Calu3 (cell line): Measurements from ENCODE around the gene ASAP2. TPM values are rescaled to one million over a fixed set of nuclear protein-coding genes. Genes with fewer than 3 reads are reported as not detected.

Experiments
- BruUV-seq: library from RNA; stranded (reverse); fragments of 400-500 nt; replicated peaks from 2 replicates; lab custom pipeline; 2021; lab: Mats Ljungman, UMichigan
- CTCF ChIA-PET: fragments of 300-600 bp; sonication (Branson Sonifier 250); formaldehyde crosslinking; loops from one replicate; lab custom pipeline; 2022; ENCODE audit warnings: antibody characterized with exemption; lab: Charles Lee
- DNase-seq: peaks from one replicate; pipeline ENCODE4 v3.0.0; 2022
- H3K27ac Mint-ChIP-seq: one replicate; pipeline ENCODE4 v1.8.0; 2022; ENCODE audit warnings: mixed read lengths; ENCODE audit not compliant: unreplicated experiment
- H3K27me3 Mint-ChIP-seq: one replicate; pipeline ENCODE4 v1.8.0; 2022; ENCODE audit warnings: mixed read lengths; ENCODE audit not compliant: unreplicated experiment
- H3K36me3 Mint-ChIP-seq: one replicate; pipeline ENCODE4 v1.8.0; 2022; ENCODE audit warnings: mild to moderate bottlenecking, moderate library complexity, mixed read lengths; ENCODE audit not compliant: insufficient read depth, unreplicated experiment
- H3K4me1 Mint-ChIP-seq: one replicate; pipeline ENCODE4 v1.8.0; 2022; ENCODE audit warnings: mild to moderate bottlenecking, low read depth, mixed read lengths; ENCODE audit not compliant: unreplicated experiment
- H3K4me3 Mint-ChIP-seq: one replicate; pipeline ENCODE4 v1.8.0; 2022; ENCODE audit warnings: mild to moderate bottlenecking, low read depth, moderate library complexity, mixed read lengths; ENCODE audit not compliant: unreplicated experiment
- H3K9me3 Mint-ChIP-seq: one replicate; pipeline ENCODE4 v1.8.0; 2022; ENCODE audit warnings: low read depth, mixed read lengths; ENCODE audit not compliant: unreplicated experiment
- intact Hi-C: fragments of 100-400 bp; cut with micrococcal nuclease; formaldehyde crosslinking; loops from one replicate; pipeline ENCODE4 v1.10.0; 2022; ENCODE audit not compliant: unreplicated experiment
- total RNA-seq: library from RNA; stranded (reverse); gene quantifications from 2 replicates; pipeline ENCODE4 v1.2.3, GENCODE V29; 2022
- TF ChIP-seq, protein P1 (sequence below): fragments of 200-600 bp; IDR thresholded peaks from one replicate; pipeline ENCODE4 v1.8.0; 2022; ENCODE audit warnings: antibody characterized with exemption; ENCODE audit not compliant: unreplicated experiment

Gene ASAP2
- total RNA-seq, 1 experiment from 2014 or later, result 78.6 TPM

DNA sequence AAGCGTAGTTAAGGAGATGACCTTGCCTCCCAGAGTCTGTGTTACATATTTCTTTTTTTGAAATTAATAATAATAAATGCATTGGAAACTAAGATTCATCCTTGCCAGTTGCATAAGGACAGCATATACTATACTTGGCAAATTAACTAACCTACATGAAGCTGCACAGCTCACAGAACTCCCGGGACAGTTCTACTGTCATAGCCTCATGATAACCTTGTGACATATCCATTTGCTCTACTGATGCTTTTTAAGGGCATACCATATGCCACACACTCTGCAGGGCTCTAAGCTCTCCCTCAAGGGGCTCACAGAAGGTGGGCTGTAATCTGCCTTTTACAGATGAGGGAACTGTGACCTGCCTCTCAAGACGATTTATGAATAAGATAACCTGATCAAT is 212.9 kb downstream of the ASAP2 start:
- no peak for DNase-seq
- BruUV-seq, result no TSS peak
- Mint-ChIP-seq H3K4me1 (peaks cover 23% of the 10 kb centered on the region), H3K36me3 (peaks cover 38% of the 10 kb centered on the region), H3K27ac (no peak overlapping the region), H3K9me3 (no peaks in the 10 kb centered on the region), H3K4me3 (no peak overlapping the region), H3K27me3 (no peaks in the 10 kb centered on the region)
- intact Hi-C loops, result no loop called here
- TF ChIP-seq, protein P1, sequence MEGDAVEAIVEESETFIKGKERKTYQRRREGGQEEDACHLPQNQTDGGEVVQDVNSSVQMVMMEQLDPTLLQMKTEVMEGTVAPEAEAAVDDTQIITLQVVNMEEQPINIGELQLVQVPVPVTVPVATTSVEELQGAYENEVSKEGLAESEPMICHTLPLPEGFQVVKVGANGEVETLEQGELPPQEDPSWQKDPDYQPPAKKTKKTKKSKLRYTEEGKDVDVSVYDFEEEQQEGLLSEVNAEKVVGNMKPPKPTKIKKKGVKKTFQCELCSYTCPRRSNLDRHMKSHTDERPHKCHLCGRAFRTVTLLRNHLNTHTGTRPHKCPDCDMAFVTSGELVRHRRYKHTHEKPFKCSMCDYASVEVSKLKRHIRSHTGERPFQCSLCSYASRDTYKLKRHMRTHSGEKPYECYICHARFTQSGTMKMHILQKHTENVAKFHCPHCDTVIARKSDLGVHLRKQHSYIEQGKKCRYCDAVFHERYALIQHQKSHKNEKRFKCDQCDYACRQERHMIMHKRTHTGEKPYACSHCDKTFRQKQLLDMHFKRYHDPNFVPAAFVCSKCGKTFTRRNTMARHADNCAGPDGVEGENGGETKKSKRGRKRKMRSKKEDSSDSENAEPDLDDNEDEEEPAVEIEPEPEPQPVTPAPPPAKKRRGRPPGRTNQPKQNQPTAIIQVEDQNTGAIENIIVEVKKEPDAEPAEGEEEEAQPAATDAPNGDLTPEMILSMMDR, result no peak
- CTCF ChIA-PET, result no interaction called here

DNA sequence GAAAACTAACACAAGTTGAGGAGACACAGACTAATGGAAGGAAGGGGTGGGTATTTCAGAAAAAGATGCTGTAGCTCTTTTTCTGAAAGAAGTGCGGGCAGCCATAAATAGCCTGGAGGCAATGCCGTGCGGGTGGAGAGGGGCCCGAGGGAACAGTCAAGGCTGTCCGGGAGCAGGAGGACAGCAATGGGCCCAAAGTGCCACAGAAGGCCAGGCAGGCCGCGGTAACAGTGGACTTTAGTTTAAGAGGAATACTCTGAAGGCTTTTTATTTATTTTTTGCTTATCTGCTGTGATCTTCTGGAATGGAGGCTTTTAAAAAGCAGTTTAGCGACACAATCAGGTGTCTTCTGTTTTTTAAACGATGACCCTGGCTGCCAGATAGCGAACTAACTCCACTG is 213.9 kb downstream of the ASAP2 start:
- H3K4me3 Mint-ChIP-seq, result no peak overlapping the region
- no peaks in the 10 kb centered on the region for H3K27me3 Mint-ChIP-seq
- TF ChIP-seq, protein P1, result no peak
- CTCF ChIA-PET, result no interaction called here
- H3K9me3 Mint-ChIP-seq, result no peaks in the 10 kb centered on the region
- intact Hi-C loops, result no loop called here
- H3K36me3 Mint-ChIP-seq, result peaks cover 38% of the 10 kb centered on the region
- no peak for DNase-seq
- no peak overlapping the region for H3K27ac Mint-ChIP-seq
- TSS peak; percentile 25 for BruUV-seq
- H3K4me1 Mint-ChIP-seq, result peaks cover 23% of the 10 kb centered on the region

DNA sequence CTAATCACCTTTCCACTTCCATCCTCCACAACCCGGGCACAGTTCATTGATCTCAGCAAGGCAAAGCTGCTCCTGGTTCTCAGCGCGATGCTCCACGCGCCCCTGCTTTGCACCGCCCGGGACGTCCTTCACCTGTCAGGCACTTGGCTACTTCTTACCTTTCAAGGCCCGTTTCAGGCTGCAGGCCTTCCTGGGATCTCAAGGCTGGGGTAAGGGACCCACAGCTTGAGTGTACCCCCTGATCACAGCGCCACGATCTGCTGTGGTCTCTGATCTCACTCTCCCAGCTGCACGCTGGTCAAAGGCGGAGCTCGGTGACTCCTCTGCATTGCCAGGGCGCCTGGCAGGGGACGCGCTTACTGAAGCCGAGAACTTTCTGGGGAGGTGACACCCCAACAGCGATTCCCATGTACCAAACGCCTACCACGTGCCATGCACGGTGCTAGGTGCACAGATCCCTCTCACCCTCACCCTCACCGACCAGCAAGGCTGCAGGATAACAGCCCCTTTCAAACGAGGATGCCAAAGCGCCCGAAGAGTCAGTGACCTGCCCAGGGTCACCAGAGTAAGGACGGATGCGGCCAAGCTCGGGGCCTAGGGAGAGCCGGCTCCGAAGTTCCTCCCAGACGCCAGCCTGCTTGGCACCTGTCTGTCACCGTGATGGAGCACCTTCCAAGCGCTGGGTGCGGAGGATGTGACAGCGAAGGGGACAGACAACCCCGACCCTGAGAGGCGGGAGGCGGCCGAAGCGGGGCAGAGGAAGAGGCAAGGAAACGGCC is 215.9 kb downstream of the ASAP2 start:
- no TSS peak for BruUV-seq
- Mint-ChIP-seq H3K4me3 (no peak overlapping the region), H3K27me3 (no peaks in the 10 kb centered on the region), H3K4me1 (peaks cover 23% of the 10 kb centered on the region), H3K27ac (peak overlapping the region; percentile 11), H3K9me3 (no peaks in the 10 kb centered on the region), H3K36me3 (peaks cover 38% of the 10 kb centered on the region)
- CTCF ChIA-PET, result no interaction called here
- TF ChIP-seq, protein P1, result no peak
- peak; percentile 36 for DNase-seq
- intact Hi-C loops, result no loop called here

DNA sequence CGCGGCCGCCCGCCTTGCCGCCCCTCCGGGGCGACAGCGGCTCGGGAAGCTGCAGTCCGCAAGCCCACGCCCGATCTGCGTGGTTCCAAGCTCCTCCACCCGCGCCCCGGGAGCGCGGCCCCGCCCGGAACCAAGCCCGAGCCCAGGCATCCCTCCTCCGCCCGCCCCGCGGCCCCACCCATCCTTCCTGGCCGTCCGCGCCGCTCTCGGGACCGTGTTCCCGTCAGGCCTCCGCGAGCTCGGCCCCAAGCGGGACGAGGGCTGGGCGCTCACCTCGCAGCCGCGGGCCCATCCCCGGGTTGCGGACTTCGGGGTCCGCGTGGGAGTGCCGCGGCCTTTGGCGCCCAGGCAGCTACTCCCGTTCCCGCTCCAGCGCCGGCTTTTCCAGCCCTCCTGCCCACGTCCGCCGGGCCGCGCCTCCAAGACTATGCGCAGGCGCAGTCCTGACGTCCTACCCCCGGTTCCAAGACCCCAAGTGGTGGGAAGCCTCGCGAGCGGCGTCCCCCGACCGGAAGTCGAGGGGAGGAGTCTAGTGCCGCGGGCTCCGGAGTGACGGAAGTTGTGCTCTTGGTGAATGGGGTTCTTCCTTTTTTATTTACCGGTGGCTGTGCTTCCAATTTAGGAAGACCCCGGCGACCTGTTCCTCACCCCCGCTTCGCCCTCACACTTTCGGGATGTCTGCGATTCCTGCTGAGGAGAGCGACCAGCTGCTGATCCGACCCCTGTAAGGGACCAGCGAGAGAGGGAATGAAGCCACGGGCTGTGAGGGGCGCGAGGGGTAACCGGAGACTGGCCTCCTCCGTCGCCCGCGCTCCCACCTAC is 216.7 kb downstream of the ASAP2 start, which contains the start of the genes CPSF3 and ITGB1BP1:
Gene CPSF3, plus strand, starts transcription at position 555 of the 822 bp plus-strand sequence. Its CDS starts 120 bp downstream, at position 675.
Gene ITGB1BP1, minus strand, starts transcription at position 429 of the 822 bp plus-strand sequence. CDS start 4,831 bp downstream, outside the sequence.
- H3K4me1 Mint-ChIP-seq, result peaks cover 23% of the 10 kb centered on the region
- H3K4me3 Mint-ChIP-seq, result no peak within 1 kb of the TSS
- intact Hi-C loops, result no loop called here
- no peaks in the 10 kb centered on the region for H3K9me3 Mint-ChIP-seq
- CTCF ChIA-PET, result interaction anchor here (0.6 kb wide), 1 partner anchor 15 kb away, joined by 4 read pairs; no protein-coding TSS in a partner anchor
- BruUV-seq, result no TSS peak
- H3K27ac Mint-ChIP-seq, result peak within 1 kb of the TSS; percentile 83
- H3K27me3 Mint-ChIP-seq, result no peaks in the 10 kb centered on the region
- TF ChIP-seq, protein P1, result no peak
- peak; percentile 98 for DNase-seq
- H3K36me3 Mint-ChIP-seq, result peaks cover 30% of the 10 kb centered on the region
